Stimulated activated CD8-positive, alpha-beta memory T cell treated with anti-CD3 and anti-CD28 coated beads, Interleukin-2, amount 100 ng/mL, for 48 hours (primary cell): ENCODE results near the gene DSG2.

Experiments
- DNase-seq, 2 donors: peaks; one replicate each; pipeline ENCODE4 v3.0.0-alpha.2; 2020; ENCODE audit warnings: low read depth in 2 of 2

The DSG2 gene

DNA sequence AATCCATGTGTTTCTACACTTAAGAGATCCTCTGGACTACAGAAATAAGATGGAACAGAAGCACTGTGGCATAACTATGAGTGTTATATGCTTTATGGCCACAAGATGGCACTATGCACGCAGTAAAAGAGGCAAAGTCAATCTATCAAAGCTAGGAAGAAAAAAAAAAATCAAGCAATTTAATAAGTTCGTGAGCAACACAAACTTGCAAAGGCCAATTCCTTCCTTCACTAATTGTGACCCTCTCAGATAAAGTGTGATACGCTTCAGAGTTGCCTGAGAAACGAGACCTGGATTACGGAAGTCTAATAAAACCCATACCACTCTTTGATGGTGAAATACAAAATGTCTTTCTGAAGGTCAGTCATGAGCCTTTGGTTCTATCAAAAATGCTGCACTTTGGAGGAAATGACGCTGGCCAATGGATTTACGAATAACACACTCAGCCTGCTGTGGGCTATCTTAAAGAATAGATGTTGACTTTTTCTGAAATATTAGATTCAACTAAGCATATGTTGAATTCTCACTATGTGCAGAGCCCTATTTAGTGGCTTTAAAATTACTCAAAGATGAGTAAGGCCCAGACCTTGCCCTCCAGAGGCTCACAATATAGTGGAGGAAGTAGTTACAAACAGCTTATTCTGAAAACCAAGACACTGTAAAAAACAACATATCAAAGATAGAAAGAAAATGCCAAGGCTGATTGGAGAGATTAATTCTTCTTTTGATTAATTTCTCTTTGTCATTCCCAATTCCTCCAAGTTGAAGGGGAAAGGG, 58.2 kb downstream of the DSG2 start:
- no peak for DNase-seq

GRCh38 chr18:31557446-31557845, 59.5 kb downstream of the DSG2 start:
- DNase-seq, result no peak

- DNase-seq, result no peak
Measured at GRCh38 chr18:31558567-31558966, 60.6 kb downstream of the DSG2 start.

DNA sequence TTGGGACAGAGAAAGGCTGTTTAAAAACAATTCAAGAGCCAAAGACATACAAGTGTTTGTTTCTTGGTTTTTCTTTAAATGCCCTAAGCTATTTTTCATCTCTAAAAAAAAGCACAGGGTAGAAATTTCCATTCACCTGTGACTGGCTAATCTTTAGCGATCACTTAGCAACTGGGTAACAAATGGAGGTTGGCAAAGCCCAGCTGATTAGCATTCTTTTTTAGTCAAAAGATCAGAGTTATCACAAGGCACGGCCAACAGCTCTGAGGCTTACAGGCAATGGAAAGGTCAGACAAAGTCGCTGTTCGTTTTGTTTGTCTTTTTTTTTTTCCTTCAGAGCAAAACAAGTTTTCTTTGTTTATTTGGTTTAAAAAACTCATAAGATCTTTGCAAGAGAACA, 64.7 kb downstream of the DSG2 start:
- DNase-seq, result no peak

- DNase-seq, result no peak
Measured at GRCh38 chr18:31563778-31564177, 65.8 kb downstream of the DSG2 start.

DNA sequence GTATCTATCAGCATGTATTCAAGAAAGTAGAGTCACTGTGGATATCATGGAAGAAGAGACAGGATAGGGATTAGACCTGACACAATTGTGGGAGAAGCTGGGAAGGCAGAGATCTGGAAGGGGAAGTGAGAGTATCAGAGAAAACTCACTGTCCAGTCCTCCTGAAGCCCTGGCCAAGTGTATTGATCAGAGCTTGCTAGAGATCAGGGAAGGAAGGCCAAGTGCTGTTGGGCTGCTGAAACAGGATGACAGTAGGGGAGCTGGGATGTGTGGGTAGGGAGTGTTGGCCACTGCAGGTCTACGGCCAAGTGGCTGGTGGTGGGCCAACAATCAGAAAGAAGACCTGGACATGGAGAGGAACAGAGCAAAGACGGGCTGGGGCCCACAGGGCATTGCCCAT, 67.4 kb downstream of the DSG2 start:
- no peak for DNase-seq

- no peak for DNase-seq
Measured at GRCh38 chr18:31565782-31566512, 68.0 kb downstream of the DSG2 start.

DNA sequence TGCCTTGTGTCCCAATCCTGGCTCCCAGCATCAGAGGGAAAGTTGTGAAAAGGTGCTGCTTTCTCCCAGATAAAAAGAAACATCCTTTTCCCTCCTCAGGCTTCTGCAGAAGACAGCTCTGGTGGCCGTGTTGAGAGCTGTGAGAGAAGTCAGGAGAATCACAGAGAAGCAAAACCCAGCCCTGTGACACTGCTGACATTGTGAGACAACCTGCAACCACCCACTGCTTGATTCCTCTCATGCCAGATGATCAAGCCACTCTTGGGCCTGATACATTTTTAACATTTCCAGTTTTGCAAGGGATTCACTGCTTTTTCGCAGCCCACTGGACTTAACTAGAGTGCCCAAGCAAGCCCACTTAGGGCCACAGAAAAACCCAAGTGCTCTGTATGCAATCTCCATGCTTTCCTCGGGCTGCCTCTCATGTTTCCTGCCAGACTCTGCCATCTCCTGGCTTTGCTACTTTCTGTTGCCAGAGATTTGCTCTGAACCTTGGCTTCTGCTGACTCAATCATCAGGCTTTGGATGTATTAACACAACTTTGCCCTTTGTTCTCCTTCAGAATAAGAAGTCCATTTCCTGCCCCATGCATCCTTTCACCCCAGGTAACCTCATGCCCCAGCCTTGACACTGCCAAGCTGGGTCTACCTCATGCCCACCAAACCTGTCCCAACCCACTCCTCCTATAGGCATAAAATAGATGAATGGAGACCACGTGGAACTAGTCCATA, 68.8 kb downstream of the DSG2 start:
- DNase-seq, result no peak

DNA sequence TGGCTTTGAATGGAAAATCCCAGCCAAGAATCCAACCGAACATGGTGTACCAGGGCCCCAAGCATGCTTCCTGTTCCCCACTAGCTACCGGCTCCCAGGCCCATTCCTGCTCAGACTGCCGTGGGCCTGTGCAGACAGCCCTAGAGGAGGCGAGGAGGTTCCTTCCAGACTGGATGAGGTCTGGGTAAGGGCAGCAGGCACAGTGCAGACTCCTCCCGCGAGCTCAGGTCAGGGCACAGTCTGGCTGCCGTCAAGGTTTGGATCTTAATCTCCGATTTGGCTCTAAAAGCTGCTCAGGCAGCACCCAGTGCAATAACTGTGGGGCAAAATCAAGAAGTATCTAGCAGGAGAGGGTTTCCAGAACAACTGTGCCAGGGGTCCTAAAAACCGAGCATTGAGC, 74.4 kb downstream of the DSG2 start:
- DNase-seq, result no peak

DNA sequence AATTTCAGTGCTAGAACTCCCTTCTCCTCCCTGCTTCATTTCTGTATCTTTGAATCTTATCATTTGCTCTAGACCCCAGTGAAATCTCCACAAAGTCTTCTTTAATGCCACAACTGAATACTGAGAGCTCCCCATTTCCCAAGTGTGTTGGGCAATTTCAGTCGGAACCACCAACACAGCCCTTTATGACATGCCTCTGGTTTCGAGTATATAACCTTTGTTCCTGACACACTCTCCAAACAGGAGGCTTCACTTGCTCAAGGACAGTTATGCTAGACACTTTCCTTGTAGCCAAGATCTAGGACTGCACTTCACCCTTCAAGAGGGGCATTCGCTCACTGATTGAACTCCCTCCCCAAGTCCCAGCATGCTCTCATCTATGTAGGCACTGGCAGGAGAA, 75.1 kb downstream of the DSG2 start:
- no peak for DNase-seq

DNA sequence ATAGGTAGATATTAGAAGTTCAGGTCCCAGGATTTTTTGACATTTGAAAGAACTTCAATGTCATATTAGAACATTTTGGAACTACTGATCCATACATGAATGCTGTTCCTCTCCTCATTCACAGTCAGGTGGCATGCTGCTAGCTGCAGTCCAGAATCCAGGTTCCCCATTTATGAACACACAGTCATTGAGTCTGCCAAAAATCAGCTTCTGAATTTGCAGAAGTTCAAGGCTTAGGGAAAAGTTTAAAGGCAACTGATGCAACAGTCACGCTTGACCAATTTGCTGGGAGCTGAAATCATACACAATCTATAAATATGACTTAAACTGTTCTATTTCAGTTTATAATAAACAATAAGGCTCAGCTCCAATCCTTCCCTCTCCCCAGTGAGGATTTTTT, 76.4 kb downstream of the DSG2 start:
- DNase-seq, result no peak

DNA sequence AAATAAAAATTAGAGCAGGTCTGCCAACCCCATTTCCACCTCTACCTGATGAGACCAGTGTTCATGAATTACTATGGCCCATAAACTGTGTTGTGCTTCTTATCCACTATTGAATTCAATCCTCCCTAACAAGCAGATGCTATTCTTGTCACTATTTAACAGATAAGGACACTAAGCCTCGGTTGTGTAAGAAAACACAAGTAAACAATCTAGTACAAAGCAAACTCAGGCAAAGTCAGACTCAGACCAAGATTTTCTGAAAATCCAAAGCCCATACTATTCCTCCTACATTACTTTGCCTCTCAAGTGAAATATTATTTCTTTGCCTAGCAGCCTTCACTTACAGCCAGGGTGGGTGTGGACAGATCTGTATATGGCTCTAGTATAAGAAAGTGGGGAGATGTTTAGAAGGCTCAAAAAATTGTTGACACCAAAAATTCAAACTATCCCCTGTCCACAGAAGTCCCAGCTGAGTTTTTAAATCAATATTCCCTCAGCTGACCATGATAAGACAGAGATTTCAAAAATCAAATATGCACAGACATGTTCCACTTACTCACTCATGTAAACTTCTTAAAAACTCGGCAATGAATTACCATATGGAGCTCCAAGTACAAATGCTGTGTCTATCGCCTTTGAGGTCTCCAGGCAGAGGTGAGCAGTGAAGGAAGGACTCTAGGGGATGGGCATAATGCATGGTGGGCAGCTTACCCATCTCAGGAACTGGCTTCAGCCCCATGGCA, 77.7 kb downstream of the DSG2 start:
- no peak for DNase-seq

GRCh38 chr18:31576670-31577069, 78.7 kb downstream of the DSG2 start:
- DNase-seq, result no peak

GRCh38 chr18:31577195-31577594, 79.2 kb downstream of the DSG2 start:
- DNase-seq, result no peak

DNA sequence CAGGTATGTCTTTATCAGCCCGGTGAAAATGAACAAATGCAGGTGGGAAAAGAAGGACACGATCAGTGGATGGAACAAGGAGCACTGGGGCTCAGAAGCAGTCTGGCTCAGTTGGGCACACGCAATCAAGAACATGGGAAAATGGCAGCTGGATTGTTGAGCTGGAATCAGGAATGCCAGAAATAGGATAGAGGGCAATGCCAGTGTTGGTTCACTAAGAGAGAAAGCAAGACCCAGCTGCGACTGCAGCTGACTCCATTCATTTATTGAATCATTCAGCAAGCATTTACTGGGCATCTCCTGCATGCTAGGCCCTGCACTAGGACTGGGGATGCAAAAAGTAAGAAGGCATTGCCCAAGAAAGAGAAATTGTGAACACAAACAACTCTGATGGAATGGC, 80.1 kb downstream of the DSG2 start:
- no peak for DNase-seq

DNA sequence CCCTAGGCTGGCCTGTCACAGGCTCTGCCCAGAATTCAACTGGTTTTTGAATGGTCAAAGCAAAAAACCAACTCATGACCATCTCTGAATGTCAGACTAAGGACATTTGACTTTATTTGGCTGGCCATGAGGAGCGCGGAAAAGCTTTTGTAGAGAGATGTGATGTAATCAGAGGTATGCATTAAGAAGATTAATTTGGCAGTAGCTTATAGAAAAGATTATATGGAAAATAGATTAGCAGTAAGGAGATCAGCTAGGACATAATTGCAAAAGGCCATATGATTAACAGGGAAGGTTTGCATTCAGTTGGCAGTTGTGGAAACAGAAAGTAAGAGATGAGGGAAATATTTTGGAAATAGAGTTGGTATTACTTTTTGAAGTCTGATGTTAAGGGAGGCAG, 81.4 kb downstream of the DSG2 start:
- no peak for DNase-seq

- DNase-seq, result no peak
Measured at GRCh38 chr18:31581498-31582197, 83.7 kb downstream of the DSG2 start.

DNA sequence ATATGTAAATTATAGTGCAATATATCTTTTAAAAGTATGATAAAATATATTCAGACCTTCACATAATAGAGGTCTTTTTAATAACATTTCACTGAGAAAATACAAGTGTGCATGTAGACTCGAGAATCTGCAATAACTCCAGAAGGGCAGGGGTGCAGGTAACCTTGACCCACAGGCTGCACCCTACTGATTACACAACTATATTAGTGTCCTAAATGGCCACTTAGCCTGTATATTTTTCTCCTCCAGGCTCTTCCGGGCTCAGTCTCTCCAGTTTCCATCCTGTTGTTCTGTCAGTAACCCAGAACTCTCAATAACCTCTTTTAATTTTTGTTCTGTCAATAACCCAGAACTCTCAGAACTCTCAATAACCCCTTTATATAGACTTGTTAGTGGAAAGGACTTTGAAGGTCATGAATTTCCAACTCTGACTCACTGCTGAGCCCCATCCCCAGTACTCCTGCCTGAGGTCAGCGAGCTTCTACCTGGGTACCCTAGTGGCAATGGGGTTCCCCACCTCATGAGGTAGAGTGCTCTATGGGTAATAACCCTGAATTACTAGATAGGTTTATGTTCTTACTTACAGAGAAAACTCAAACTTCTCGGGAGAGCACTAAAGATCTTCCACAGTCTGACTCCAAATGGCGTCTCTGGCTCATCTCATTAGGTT, 85.3 kb downstream of the DSG2 start:
- no peak for DNase-seq

GRCh38 chr18:31585991-31586390, 88.0 kb downstream of the DSG2 start:
- no peak for DNase-seq

GRCh38 chr18:31586616-31587015, 88.6 kb downstream of the DSG2 start:
- DNase-seq, result no peak

GRCh38 chr18:31587529-31587928, 89.6 kb downstream of the DSG2 start:
- DNase-seq, result no peak
